Trophoblast cell (in vitro differentiated cells and primary cell): ENCODE measurements around the gene SYT12.

Source experiments
- DNase-seq, 2 donors: peaks; one replicate each; pipeline ENCODE4 v3.0.0-alpha.2; 2016
- H2AFZ ChIP-seq: 2 replicates; pipeline ENCODE4 v1.6.1; 2013; ENCODE audit warnings: low read length, moderate library complexity, mild to moderate bottlenecking; ENCODE audit not compliant: insufficient read depth, poor library complexity
- H2AK5ac ChIP-seq: 2 replicates; pipeline ENCODE4 v1.6.1; 2013; ENCODE audit warnings: mild to moderate bottlenecking, low read length
- H2BK120ac ChIP-seq: 2 replicates; pipeline ENCODE4 v1.6.1; 2013; ENCODE audit warnings: low read length, mild to moderate bottlenecking, moderate library complexity; ENCODE audit not compliant: insufficient read depth, poor library complexity
- H2BK12ac ChIP-seq: 2 replicates; pipeline ENCODE4 v1.6.1; 2013; ENCODE audit warnings: mild to moderate bottlenecking, low read length, moderate library complexity
- H2BK5ac ChIP-seq: 2 replicates; pipeline ENCODE4 v1.6.1; 2013; ENCODE audit warnings: low read length, low read depth, moderate library complexity, mild to moderate bottlenecking; ENCODE audit not compliant: poor library complexity
- H3K14ac ChIP-seq: 2 replicates; pipeline ENCODE4 v1.6.1; 2013; ENCODE audit warnings: mild to moderate bottlenecking, low read length
- H3K18ac ChIP-seq: 2 replicates; pipeline ENCODE4 v1.6.1; 2013; ENCODE audit warnings: mild to moderate bottlenecking, low read length
- H3K23ac ChIP-seq: 2 replicates; pipeline ENCODE4 v1.6.1; 2013; ENCODE audit warnings: low read length
- H3K27ac ChIP-seq: 2 replicates; pipeline ENCODE4 v1.5.1; 2013; ENCODE audit warnings: low read depth, mild to moderate bottlenecking, inconsistent platforms, low read length, moderate library complexity
- H3K27me3 ChIP-seq: 2 replicates; pipeline ENCODE4 v1.6.1; 2013; ENCODE audit warnings: inconsistent platforms, mild to moderate bottlenecking, low read length, moderate library complexity; ENCODE audit not compliant: insufficient read depth
- H3K36me3 ChIP-seq, 2 experiments: 1 replicate in 1 of 2; 2 replicates in 1 of 2; pipeline ENCODE4 v1.6.1; 2013; ENCODE audit warnings: low read length in 2 of 2, mild to moderate bottlenecking in 2 of 2, moderate library complexity in 1 of 2; ENCODE audit not compliant: insufficient read depth in 2 of 2, control insufficient read depth in 1 of 2
- H3K4ac ChIP-seq: 2 replicates; pipeline ENCODE4 v1.6.1; 2013; ENCODE audit warnings: low read depth, mild to moderate bottlenecking, low read length, moderate library complexity
- H3K4me1 ChIP-seq, 2 experiments: 1 replicate in 1 of 2; 2 replicates in 1 of 2; pipeline ENCODE4 v1.6.1; 2013; ENCODE audit warnings: low read length in 2 of 2, mild to moderate bottlenecking in 2 of 2, moderate library complexity in 1 of 2; ENCODE audit not compliant: insufficient read depth in 2 of 2, control insufficient read depth in 1 of 2
- H3K4me2 ChIP-seq: 2 replicates; pipeline ENCODE4 v1.6.1; 2013; ENCODE audit warnings: inconsistent platforms, mild to moderate bottlenecking, low read length, moderate library complexity
- H3K4me3 ChIP-seq: 2 replicates; pipeline ENCODE4 v1.5.1; 2013; ENCODE audit warnings: mild to moderate bottlenecking, low read depth, low read length, inconsistent platforms
- H3K79me1 ChIP-seq: one replicate; pipeline ENCODE4 v1.6.1; 2013; ENCODE audit warnings: low read length
- H3K79me2 ChIP-seq: 2 replicates; pipeline ENCODE4 v1.6.1; 2013; ENCODE audit warnings: low read length, mild to moderate bottlenecking; ENCODE audit not compliant: control insufficient read depth, insufficient read depth, poor library complexity
- H3K9ac ChIP-seq: 2 replicates; pipeline ENCODE4 v1.6.1; 2013; ENCODE audit warnings: mild to moderate bottlenecking, low read length
- H3K9me3 ChIP-seq: 2 replicates; pipeline ENCODE4 v1.6.1; 2013; ENCODE audit warnings: low read depth, mild to moderate bottlenecking, control low read depth, inconsistent platforms, low read length; ENCODE audit not compliant: insufficient read depth
- H4K12ac ChIP-seq: 2 replicates; pipeline ENCODE4 v1.6.1; 2013; ENCODE audit warnings: low read depth, mild to moderate bottlenecking, low read length, moderate library complexity
- H4K8ac ChIP-seq: 2 replicates; pipeline ENCODE4 v1.6.1; 2013; ENCODE audit warnings: low read depth, mild to moderate bottlenecking, low read length, moderate library complexity
- H4K91ac ChIP-seq: one replicate; pipeline ENCODE4 v1.6.1; 2013; ENCODE audit warnings: low read depth, mild to moderate bottlenecking, low read length, moderate library complexity
- whole genome bisulfite sequencing: extraction: QIAGEN DNeasy Blood & Tissue Kit; methylation state at CpG from one replicate; pipeline ENCODE4 v1.1.7; 2013; ENCODE audit warnings: missing lambda C conversion rate; ENCODE audit not compliant: insufficient read length, insufficient coverage; ENCODE audit errors: extremely low coverage; 5-methylcytosine and 5-hydroxymethylcytosine counted together

SYT12 gene

DNA sequence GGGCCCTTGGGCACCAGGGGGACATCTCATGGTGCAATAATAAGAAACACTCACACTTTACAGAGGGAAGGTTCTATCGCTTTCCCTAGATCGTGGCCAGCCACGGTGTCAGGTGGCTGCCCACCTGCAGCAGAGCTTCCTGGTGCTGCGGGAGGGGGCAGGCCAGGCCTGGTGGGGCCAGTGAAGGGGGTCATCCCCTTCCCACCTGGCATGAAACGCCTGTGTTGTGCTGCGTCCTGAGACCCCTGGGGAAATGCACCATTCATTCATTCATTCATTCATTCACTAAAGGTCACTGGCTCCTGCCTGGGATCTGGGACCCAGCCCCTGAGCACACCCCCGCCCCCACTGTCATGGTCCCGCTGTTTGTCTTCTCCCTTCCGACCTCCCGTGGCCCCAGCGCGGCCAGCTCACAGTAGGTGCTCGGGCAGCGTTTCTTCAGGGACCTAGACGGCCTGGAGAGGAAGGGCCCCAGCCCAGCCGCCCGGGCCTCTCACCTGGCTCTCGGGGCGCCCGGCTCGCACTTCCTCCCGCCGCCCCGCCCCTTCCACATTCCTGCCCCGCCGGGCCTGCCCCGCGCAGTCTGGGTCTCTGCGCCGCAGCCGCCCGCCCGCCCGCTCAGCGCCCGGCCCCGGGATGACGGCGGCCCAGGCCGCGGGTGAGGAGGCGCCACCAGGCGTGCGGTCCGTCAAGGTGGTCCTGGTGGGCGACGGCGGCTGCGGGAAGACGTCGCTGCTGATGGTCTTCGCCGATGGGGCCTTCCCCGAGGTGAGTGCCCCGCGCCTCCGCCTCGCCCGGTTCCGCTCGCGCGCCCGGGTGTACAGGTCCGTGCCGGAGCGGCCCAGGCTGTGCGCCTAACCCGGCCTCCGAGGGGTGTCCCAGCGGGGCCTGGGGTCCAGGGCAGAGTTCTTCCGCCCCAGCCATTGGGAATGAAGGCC lies 33.6 kb downstream of the SYT12 start, which contains the start of gene RHOD:
Gene RHOD, plus strand, starts transcription at position 581 of the 938 bp plus-strand sequence. Its CDS starts 56 bp downstream, at position 637.
- H3K18ac ChIP-seq, result peak within 1 kb of the TSS; percentile 97
- DNase-seq, result peak; percentile 70 to 78
- no peaks in the 10 kb centered on the region for H3K27me3 ChIP-seq
- peak within 1 kb of the TSS; percentile 56 for H2BK5ac ChIP-seq
- peak within 1 kb of the TSS; percentile 76 for H3K9ac ChIP-seq
- no peaks in the 10 kb centered on the region for H3K36me3 ChIP-seq
- peak within 1 kb of the TSS; percentile 57 for H2AK5ac ChIP-seq
- peak within 1 kb of the TSS; percentile 76 for H4K12ac ChIP-seq
- peaks cover 2% of the 10 kb centered on the region for H3K9me3 ChIP-seq
- no CpG with 5 or more reads among the region's 72 CpGs for WGBS
- H3K79me1 ChIP-seq, result peaks cover 9% of the 10 kb centered on the region
- H3K14ac ChIP-seq, result peak within 1 kb of the TSS; percentile 87
- H3K4ac ChIP-seq, result peak within 1 kb of the TSS; percentile 60
- H3K4me1 ChIP-seq, result peaks cover 17 to 23% of the 10 kb centered on the region in 2 experiments
- peak within 1 kb of the TSS; percentile 86 for H3K4me2 ChIP-seq
- no peak within 1 kb of the TSS for H3K23ac ChIP-seq
- H3K79me2 ChIP-seq, result peaks cover 3% of the 10 kb centered on the region
- peak within 1 kb of the TSS; percentile 93 for H4K8ac ChIP-seq
- H3K27ac ChIP-seq, result no peak within 1 kb of the TSS
- H4K91ac ChIP-seq, result peak within 1 kb of the TSS; percentile 97
- H2BK120ac ChIP-seq, result peak within 1 kb of the TSS; percentile 81
- H2BK12ac ChIP-seq, result peak within 1 kb of the TSS; percentile 42
- H2AFZ ChIP-seq, result peak within 1 kb of the TSS; percentile 93
- H3K4me3 ChIP-seq, result peak within 1 kb of the TSS; percentile 86

- peak overlapping the region; percentile 60 for H3K4ac ChIP-seq
- H4K12ac ChIP-seq, result no peak overlapping the region
- no peak overlapping the region for H2BK12ac ChIP-seq
- H3K27me3 ChIP-seq, result no peaks in the 10 kb centered on the region
- H3K14ac ChIP-seq, result peak overlapping the region; percentile 87
- H2BK5ac ChIP-seq, result no peak overlapping the region
- H2AFZ ChIP-seq, result peak overlapping the region; percentile 93
- no peak overlapping the region for H3K27ac ChIP-seq
- H4K8ac ChIP-seq, result peak overlapping the region; percentile 86
- WGBS, result no CpG with 5 or more reads among the region's 10 CpGs
- peak; percentile 54 to 72 for DNase-seq
- peak overlapping the region; percentile 86 for H3K4me3 ChIP-seq
- peak overlapping the region; percentile 97 for H4K91ac ChIP-seq
- peak overlapping the region; percentile 97 for H3K18ac ChIP-seq
- peaks cover 3% of the 10 kb centered on the region for H3K79me2 ChIP-seq
- peak overlapping the region; percentile 76 for H3K9ac ChIP-seq
- peaks cover 17 to 23% of the 10 kb centered on the region in 2 experiments for H3K4me1 ChIP-seq
- peaks cover 9% of the 10 kb centered on the region for H3K79me1 ChIP-seq
- peaks cover 0 to 5% of the 10 kb centered on the region in 2 experiments for H3K36me3 ChIP-seq
- H3K23ac ChIP-seq, result no peak overlapping the region
- H2BK120ac ChIP-seq, result peak overlapping the region; percentile 81
- peak overlapping the region; percentile 57 for H2AK5ac ChIP-seq
- no peaks in the 10 kb centered on the region for H3K9me3 ChIP-seq
- H3K4me2 ChIP-seq, result peak overlapping the region; percentile 86
Observed at GRCh38 chr11:67057205-67057672, 34.3 kb downstream of the SYT12 start.

DNA sequence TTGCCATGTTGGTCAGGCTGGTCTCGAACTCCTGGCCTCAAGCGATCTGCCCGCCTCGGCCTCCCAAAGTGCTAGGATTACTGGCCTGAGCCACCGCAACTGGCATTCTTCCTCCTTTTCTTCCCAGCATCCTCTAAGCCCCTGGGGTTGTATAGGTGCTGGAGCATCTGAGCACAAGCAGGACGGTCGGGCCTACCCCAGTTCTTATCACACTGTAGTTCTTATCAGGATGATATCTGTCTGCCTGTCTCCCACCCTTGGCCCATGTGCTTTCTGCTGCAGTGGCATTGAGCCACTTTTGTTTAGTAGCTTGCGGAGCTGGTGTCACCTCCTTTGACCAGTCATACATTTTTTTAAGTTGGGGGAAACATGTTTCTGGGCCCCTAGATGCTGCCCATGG lies 35.6 kb downstream of the SYT12 start:
- no CpG with 5 or more reads among the region's 8 CpGs for WGBS
- Histone ChIP-seq H3K79me1 (peaks cover 9% of the 10 kb centered on the region), H3K23ac (no peak overlapping the region), H3K4me1 (peaks cover 17 to 23% of the 10 kb centered on the region in 2 experiments), H2AK5ac (no peak overlapping the region), H3K4me3 (no peak overlapping the region), H3K18ac (no peak overlapping the region), H3K27ac (no peak overlapping the region), H4K91ac (no peak overlapping the region), H3K27me3 (no peaks in the 10 kb centered on the region), H3K9me3 (no peaks in the 10 kb centered on the region), H3K4me2 (no peak overlapping the region), H4K8ac (no peak overlapping the region), H3K14ac (no peak overlapping the region), H3K36me3 (peaks cover 0 to 5% of the 10 kb centered on the region in 2 experiments), H2BK5ac (no peak overlapping the region), H2BK12ac (no peak overlapping the region), H2AFZ (no peak overlapping the region), H3K9ac (no peak overlapping the region), H2BK120ac (no peak overlapping the region), H3K79me2 (peaks cover 3% of the 10 kb centered on the region), H3K4ac (no peak overlapping the region), H4K12ac (no peak overlapping the region)
- no peak for DNase-seq

DNA sequence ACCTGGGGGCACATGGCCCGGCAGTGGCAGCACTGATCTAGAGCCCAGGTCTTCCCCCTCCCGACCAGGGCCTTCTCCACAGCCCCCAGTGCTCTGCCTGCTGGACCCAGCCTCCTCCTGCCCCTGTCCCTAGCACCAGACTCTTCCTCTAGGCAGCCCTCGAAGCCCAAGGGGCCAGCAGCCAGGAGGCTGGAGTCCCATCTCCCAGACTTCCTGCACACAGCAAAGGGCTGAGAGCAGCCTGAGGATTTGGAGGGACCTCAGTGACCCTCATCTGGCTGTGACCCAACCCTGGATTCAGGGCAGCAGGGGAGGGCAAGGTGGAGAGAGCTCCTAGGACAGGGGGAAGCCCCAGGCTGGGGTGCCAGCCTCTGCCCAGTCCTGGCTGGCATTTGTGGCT lies 36.7 kb downstream of the SYT12 start:
- Histone ChIP-seq H2BK12ac (no peak overlapping the region), H3K79me1 (peaks cover 9% of the 10 kb centered on the region), H3K23ac (no peak overlapping the region), H3K14ac (no peak overlapping the region), H3K9ac (no peak overlapping the region), H3K4me1 (peaks cover 17 to 21% of the 10 kb centered on the region in 2 experiments), H4K91ac (no peak overlapping the region), H4K12ac (no peak overlapping the region), H3K79me2 (peaks cover 3% of the 10 kb centered on the region), H2BK5ac (no peak overlapping the region), H2AFZ (no peak overlapping the region), H2AK5ac (no peak overlapping the region), H3K4me3 (no peak overlapping the region), H3K27ac (no peak overlapping the region), H3K27me3 (no peaks in the 10 kb centered on the region), H3K4me2 (no peak overlapping the region), H2BK120ac (no peak overlapping the region), H3K36me3 (peaks cover 0 to 5% of the 10 kb centered on the region in 2 experiments), H3K4ac (no peak overlapping the region), H4K8ac (no peak overlapping the region), H3K9me3 (no peaks in the 10 kb centered on the region), H3K18ac (no peak overlapping the region)
- no CpG with 5 or more reads among the region's 3 CpGs for WGBS
- DNase-seq, result no peak
